Hypothalamus (tissue), 51 donors: Measurements from ENCODE around the gene MYL4.
"Not testable (repeated sequence)": the region's sequence is repeated elsewhere in the genome, so short reads cannot be mapped to it uniquely, and the experiment has no call there.

Experiments
- DNase-seq, 51 donors: peaks; one replicate each; lab custom pipeline; 2025; lab: John Stamatoyannopoulos, UW

Gene MYL4

DNA sequence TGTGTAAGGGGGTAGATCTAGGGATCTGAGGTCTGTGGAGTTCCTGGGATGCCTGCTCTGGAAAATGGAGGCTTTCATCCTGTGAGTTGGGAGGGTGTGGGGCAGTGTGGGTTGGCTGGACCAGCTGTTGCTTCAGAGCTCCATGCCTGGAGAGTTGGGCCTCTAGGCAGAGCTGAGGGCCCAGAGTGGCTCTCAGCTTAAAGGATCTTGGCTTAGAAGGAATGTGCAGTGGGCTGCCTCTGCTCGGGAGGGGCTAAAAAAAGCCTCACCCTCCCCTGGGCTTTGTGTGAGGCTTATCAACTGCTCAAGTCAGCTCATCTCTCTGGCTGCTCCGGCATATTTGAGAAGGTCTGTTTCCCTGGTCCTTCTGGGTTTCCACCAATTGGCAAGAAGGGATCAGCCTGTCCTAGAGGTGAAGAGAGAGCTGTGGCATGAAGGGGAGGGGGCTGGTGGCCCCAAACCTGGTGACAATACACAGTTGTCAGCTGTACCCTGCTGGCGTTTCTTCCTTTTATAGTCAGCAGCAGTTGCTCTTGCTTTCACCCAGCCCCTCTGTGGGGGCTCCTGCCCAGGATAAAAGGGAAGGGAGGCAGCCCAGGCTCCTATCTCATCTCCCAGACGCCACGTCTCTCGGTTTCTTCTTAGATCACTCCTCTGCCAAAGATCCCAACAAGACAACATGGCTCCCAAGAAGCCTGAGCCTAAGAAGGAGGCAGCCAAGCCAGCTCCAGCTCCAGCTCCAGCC, at the start of gene MYL4:
TSS of gene MYL4 (plus strand) at position 605 of the 745 bp plus-strand sequence. CDS start at position 680, 75 bp downstream.
- DNase-seq = no peak

GRCh38 chr17:47162013-47162622, 47.0 kb upstream of the MYL4 start:
- no peak for DNase-seq

- DNase-seq = no peak
These were observed 44.9 kb upstream of the MYL4 start for GRCh38 chr17:47164263-47164662.

- DNase-seq = no peak
These were observed 44.0 kb upstream of the MYL4 start for GRCh38 chr17:47165137-47165536.

GRCh38 chr17:47166854-47167253, 42.3 kb upstream of the MYL4 start:
- DNase-seq = not testable (repeated sequence)

DNA sequence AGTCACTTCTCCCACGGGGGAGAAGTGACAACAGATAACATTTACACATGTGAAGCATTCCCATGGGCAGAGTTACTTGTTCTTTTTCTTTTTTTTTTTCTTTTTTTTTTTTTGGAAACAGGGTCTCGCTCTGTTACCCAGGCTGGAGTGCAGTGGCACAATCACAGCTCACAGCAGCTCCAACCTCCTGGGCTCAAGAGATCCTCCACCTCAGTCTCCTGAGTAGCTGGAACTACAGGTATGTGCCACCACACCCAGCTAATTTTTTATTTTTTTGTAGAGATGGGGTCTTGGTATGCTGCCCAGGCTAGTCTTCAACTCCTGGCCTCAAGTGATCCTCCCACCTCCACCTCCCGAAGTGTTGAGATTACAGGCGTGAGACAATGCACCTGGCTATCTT, 40.3 kb upstream of the MYL4 start:
- not testable (repeated sequence) for DNase-seq

DNA sequence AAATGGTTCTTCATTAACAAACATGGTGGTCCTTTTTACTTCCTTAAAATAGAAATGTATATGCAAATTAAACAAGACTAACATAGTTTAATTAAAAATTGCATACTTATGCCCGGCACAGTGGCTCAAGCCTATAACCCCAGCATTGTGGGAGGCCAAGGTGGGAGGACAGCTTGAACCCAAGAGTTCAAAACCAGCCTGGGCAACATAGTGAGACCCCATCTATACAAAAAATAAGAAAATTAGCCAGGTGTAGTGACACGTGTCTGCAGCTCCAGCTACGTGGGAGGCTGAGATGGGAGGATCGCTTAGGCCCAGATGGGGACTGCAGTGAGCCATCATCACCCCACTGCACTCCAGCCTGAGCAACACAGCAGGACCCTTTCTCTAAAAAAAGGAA, 38.4 kb upstream of the MYL4 start:
- no peak for DNase-seq

- DNase-seq = no peak
These were observed 36.2 kb upstream of the MYL4 start for GRCh38 chr17:47172696-47173565.

- not testable (repeated sequence) for DNase-seq
These were observed 34.3 kb upstream of the MYL4 start for GRCh38 chr17:47174823-47175222.

DNA sequence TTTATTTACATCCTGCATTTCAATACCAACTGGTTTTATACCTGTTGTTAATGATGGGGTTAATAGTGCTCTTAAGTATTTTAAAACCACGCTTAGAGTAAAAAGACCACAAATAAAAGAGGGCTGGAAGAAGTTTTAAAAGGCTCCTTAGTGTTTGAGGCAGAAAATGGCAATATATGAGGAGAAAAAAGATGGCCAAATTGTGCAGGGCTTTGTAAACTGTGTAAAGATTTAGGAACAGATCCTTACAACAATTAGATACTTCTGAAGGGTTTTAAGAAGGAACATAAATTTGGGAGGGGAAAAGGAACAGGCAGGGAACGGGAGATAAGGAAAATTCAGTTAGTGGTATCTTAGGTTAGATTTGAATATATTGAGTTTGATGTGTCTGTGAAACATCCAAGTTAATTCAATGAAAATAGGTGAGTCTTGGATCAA, 32.7 kb upstream of the MYL4 start:
- no peak for DNase-seq

- no peak for DNase-seq
These were observed 31.9 kb upstream of the MYL4 start for GRCh38 chr17:47177261-47177660.

- no peak for DNase-seq
These were observed 30.0 kb upstream of the MYL4 start for GRCh38 chr17:47179141-47179540.

- DNase-seq = no peak
These were observed 28.8 kb upstream of the MYL4 start for GRCh38 chr17:47180337-47180736.

DNA sequence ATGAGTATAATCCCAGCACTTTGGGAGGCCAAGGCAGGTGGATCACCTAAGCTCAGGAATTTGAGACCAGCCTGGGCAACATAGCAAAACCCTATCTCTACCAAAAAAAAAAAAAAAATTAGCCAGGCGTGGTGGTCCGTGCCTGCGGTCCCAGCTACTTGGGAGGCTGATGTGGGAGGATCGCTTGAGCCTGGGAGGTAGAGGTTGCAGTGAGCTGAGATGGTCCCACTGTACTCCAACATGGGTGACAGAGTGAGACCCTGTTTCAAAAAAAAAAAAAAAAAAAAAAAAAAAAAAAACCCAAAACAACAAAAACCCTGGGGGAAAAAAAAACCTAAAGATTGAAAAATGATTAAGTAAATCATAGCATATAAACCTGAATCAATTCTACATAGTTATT, 28.2 kb upstream of the MYL4 start:
- not testable (repeated sequence) for DNase-seq

DNA sequence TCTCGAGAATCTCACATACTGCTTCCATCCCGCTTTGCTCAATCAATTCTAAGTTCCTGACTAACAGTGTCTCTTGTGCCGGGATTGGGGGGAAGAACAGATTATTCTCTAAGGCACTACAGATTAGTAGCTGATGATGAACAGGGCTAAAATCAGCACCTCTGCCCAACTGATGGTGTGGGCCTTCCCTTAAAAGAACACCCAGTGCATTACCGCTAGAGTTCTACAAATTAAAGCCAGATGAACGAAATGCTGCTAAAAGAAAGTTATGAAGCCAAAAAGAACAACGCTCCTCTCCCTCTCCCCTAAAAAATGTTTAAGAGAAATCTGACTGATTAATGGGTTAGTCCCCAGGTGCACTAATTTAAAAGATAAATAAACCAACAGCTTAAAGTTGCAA, 24.5 kb upstream of the MYL4 start:
- no peak for DNase-seq

- DNase-seq = no peak
These were observed 20.8 kb upstream of the MYL4 start for GRCh38 chr17:47188271-47188875.

- peak; percentile 81 to 100 (median 94) for DNase-seq
These were observed 20.0 kb upstream of the MYL4 start, which contains the start of gene CDC27 for GRCh38 chr17:47188876-47189731. Gene CDC27 (minus strand): TSS chr17:47189295. CDS start chr17:47189172, 123 bp downstream.

- no peak for DNase-seq
These were observed 19.4 kb upstream of the MYL4 start for GRCh38 chr17:47189732-47190237.

DNA sequence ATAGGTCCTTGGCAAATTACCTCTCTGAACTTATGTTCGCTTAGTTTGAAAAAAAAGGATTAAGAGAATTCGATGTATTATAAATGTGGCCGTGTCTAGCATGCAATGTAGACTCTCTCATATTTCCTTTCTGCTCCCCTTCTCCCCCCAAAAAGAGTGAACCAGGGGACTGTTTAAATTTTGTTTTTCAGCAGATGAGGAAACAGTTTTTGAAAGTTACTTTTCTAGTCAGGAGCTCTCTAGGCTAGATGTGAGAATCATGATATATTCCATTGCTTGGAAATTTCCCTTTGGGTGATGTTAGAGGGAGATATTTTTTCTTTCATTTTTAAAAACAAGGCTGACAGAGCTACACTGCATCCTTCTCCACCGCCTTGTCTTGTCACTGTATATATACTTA, 18.9 kb upstream of the MYL4 start:
- peak in 1 of 51 donors; percentile 4 for DNase-seq

DNA sequence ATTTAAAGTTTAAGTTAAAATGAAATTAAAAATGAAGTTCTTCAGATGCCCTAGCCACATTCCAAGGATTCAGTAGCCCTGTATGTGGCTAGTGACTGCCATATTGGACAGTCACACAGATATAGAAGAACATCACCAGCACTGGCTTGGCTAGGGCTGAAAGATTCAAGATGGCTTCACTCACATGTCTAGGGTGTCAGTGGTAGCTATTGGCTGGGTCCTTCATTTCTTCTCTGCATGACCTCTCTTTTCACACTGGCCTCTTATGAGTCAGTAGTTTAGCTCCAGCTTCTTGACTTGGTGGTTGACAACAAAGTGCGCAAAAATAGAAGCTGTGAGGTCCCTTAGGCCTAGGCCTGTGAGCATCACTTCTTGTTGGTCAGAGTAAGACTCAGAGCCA, 18.4 kb upstream of the MYL4 start:
- no peak for DNase-seq
